NCI-H2081 treated with DMSO at 0.1 percent for 48 hours (cell line): Measurements from ENCODE around the gene NELL2.
"Not testable (repeated sequence)": the region's sequence is repeated elsewhere in the genome, so short reads cannot be mapped to it uniquely, and the experiment has no call there.

ENCODE experiments used
- DNase-seq: peaks from one replicate; lab custom pipeline; 2025; lab: John Stamatoyannopoulos, UW

NELL2 gene

DNA sequence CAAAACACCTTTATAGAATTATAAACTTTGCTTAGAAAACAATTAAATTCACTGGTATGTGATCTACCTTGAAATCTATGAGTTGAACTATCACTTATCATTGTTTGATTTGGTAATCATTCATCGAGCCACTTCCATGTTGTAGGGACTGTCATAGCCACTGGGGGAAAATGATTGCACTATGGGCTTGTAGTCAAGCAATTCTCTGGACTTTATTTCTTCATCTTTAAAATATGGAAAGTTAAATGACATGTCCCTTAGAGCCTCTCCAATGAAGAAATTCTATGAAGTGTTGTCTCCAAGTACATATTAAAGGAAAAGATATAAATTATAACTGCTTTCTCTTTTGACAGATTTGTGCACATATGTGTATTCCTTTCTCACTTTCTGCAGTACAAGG, 97.3 kb downstream of the NELL2 start:
- DNase-seq, result no peak

DNA sequence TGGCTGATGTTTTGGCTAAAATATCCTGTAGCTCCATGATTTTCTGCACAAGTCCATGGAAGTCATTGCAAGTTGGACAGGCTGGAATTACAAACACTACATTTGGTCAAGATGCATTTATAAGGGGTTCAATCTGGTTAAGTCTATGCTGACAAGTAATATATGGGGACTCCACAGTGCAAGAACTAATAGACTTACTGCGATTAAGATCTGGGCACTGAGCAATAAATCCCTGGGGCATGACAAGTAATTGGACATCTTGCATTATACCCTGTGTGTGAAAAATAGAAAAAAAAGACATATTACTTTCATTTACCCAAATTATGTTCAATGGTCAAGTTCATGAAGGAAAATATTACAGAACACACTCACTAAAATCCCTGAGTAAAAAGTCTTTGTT, 99.1 kb downstream of the NELL2 start:
- no peak for DNase-seq

DNA sequence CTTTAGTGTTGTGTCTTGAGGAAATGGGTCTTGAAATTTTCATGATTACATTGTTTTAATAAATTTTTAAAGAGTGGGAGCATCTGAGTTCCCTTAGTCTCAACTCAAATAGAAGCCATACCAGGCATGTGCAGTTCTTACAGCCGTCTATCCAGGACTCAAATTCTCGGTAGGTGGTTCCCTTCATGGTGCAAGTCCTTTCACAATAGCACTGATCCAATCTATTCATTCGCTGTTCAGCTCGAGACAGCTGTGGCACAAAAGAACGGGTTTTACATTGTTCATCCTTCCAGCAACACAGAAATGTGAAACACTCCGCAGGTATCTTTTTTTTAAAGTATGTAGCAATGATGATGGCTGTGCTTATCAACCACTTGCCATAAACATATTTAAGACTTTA, 100.2 kb downstream of the NELL2 start:
- no peak for DNase-seq

DNA sequence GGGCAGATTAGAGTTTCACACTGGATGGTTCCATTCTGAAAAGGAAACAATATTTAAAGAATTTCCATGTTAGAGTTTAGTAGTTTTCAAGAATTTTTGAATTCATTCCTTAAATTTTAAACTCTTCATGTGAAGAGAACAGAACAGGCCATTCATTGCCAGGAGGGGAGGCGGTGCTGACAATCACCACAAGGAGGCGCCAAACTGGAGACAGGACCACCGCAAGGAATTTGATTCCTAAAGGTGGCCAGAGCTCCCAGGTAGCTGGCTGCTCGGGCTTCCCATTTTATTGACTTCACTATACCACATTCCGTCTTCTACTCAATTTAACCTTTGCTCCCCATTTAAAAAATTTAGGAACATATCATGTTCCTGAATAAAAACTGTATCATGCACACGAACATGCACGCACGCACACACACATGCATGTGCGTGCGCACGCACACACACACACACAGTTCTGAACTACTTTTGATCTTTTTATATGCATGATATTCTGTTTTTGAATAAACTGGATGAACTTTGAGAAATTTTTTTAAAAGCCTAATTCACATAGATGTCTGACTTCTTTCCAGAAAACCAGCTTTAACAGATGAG, 101.2 kb downstream of the NELL2 start:
- no peak for DNase-seq

DNA sequence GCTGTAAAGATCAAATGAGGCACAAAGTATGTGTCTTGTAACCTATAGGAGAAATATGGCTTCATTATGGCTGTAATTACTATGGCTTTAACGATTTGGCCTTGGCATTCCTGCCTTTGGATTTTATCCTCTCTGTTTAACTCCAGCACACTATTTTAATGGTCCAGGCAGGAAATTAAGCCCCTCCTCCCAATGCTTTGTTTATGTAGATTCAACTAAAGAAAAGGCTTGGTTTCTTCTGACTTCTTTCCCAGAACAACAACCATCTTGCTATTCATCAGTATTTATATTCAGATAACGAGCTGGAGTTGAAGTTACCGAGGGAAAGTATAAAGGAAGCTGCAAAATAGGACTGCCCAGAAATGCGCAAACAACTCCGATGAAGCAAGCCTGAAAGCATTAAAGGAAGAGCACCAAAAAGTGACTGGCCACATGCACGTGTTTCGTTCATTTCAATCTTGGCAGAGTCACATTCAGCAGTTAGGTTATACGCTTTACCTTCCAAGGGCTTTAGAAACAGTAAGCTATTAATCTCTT, 104.6 kb downstream of the NELL2 start:
- no peak for DNase-seq

DNA sequence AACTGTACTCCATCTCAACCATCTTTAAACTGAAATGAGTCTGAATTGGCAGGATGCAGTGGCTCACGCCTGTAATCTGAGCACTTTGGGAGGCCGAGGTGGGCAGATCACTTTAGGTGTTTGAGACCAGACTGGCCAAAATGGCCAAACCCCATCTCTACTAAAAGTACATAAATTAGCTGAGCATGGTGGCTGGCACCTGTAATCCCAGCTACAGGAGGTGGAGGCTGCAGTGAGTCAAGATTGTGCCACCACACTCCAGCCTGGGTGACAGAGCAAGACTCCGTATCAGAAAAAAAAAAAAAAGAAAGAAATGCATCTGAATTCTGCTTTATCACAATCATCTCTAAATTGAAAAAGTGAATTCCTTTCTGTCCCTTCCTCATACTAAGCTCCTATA, 110.3 kb downstream of the NELL2 start:
- DNase-seq, result no peak

DNA sequence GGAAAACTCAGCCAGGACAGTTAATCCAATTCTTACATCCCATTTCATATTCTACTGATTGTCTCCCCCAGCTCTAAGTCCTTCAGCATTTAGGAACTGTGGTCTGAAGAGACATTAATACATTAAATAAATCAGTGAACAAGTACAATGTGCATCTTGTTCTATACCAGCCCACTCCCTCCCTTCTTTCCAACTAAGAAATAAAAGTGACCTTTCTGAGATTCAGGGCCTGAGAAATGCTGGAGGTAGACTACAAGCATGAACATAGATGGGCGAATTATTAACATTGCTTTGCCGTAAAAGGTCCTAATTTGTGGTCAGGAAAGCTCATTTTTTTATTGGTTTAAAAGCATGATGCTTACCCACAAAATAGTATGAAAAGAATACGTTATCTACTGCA, 113.1 kb downstream of the NELL2 start:
- no peak for DNase-seq

DNA sequence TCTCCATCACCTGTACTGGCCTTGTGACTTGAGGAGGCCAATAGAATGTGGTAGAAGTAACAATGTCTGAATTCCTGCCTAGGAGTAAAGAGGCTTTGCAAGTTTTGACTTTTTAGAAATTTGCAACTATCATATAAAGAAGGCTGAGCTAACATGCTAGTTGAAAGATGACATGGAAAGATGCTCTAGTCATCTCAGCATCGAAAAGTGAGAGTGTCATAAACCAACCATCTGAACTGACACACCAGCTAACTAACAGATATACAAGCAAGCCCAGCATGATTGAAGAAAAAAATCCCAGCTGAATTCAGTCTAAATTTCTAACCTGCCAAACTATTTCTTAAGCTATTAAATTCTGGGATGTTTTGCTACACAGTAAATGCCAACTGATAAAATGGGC, 116.8 kb downstream of the NELL2 start:
- no peak for DNase-seq

DNA sequence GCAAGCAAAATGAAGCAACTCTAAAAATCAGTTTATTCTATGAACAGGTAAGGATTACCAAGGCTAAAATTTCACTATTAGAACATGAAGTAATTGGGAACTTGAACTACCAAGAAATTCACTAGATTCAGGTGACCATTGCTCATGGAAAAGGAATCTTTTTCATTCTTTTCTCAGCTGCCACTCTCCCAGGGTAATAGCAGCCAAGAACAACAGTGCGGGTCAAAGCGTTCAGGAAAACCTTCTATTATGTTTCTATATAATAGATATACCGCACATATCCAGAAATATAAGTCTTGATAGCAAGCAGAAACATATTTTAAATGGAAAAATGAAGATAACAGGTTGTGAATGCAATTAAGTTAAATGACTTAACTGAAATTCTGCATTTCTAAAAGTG, 125.6 kb downstream of the NELL2 start:
- no peak for DNase-seq

DNA sequence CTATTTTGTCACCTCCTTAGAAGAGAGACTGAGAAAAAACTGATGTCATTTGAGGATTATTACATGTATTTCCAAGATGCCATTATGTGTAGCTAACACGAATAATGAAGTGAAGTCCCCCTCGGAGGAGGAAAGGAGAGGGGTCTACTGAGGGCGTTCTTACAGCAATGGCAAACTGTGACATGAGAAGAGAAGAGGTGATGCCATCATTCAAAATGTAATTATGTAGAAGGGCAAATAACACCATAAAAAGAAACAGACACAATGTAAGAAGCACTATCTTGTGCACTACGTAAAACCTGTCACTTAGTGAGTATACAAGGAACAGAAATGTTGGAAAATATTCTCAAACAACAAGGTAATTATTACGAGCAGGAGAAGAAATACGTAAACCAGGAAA, 126.5 kb downstream of the NELL2 start:
- no peak for DNase-seq

DNA sequence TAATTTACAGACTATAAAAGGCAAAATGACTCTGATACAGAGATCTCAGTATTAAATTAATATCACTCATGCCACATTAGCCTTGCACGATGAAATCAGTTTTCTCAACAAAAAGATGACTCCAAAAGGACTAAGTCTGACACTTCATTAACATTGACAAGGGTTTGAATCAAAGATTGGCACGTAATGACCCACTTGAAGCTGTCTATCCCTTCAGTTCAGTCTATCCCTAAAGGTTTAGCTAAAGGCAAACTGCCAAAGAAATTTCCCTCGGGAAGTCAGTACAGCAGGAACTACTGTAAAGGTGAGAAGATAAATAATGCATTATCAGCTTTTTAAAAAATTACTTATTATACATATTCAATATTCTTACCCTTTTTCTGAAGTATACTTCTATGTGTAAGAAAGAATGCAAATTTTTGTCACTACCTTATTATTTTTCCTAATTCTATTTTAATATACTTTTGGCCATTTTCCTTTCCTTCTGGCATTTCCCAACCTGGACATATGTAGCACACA, 127.1 kb downstream of the NELL2 start:
- no peak for DNase-seq

DNA sequence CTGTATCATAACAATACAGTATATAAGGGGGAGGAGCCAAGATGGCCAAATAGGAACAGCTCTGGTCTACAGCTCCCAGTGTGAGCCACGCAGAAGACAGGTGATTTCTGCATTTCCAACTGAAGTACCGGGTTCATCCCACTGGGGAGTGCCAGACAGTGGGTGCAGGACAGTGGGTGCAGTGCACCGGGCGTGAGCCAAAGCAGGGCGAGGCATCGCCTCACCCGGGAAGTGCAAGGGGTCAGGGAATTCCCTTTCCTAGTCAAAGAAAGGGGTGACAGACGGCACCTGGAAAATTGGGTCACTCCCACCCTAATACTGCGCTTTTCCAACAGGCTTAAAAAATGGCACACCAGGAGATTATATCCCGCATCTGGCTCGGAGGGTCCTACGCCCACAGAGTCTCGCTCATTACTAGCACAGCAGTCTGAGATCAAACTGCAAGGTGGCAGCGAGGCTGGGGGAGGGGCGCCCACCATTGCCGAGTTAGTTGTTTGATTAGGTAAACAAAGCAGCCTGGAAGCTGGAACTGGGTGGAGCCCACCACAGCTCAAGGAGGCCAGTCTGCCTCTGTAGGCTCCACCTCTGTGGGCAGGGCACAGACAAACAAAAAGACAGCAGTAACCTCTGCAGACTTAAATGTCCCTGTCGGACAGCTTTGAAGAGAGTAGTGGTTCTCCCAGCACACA, 134.7 kb downstream of the NELL2 start:
- DNase-seq, result not testable (repeated sequence)

DNA sequence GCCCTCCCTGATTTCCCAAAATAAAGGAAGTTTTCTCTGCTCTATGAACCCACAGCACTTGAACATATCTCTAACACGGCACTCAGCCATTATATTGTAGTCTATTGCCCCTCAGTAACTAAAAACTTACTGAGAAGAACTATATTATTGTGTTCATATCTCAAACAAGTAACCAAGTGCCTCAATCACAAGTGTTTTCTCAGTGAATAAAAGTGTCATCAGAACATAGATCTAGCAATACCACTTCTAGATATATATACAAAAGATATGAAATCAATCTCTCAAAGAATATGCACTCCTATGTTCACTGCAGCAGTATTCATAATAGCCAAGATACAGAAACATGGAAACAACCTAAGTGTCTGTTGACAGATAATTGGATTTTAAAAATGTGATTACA, 138.1 kb downstream of the NELL2 start:
- no peak for DNase-seq

DNA sequence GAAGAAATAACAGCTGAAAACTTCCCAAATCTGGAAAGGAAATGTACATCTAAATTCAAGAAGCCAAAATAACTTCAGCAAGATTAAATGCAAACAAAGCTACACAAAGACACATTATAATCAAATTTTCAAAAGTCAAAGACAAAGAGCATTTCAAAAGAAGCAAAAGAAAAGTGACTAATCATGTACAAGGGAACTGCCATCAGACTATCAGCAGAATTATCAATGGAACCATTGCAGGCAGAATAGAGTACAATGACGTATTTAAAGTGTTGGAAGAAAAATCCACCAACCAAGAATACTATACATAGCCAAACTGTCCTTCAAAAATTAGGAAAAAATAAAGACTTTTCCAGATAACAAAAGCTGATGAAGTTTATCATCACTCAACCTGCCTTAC, 147.5 kb downstream of the NELL2 start:
- DNase-seq, result no peak

DNA sequence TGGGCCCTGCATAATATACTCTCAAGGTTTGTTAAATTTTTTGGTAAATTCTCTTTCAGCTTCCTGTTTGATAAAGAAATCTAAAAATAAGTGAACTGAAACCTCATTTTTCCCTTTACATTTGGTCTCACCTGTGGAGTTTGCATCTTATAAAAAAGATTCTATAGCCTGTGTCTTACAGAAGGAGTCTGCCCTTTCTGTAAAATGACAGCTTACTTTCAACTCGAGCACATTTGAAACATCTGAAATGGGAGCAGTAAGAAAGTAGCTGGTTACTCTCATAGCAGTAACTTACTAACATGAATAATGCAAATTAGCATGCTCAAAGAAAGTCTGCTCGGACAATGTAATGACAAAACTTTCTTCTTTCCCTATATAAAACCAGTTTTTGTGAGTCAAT, 155.8 kb downstream of the NELL2 start:
- DNase-seq, result no peak

DNA sequence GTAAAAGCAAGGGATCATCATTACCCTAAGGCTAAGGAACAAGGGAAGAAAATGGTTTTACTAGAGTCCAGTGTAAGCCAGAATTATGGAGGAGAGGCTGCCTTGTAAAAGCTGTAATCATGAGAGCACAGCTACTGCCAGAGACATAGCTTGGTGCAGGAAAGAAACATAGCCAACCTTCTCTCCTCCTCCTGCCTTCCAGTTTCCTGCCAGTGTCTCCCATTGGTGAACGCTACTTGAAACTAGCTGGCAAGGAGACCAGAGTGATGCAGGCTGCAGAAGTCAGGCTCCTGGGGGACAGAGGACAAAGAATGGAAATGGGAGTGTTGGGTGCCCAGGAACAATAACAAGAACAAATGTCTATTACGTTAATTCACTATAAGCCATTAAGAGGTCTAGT, 158.5 kb downstream of the NELL2 start:
- no peak for DNase-seq

DNA sequence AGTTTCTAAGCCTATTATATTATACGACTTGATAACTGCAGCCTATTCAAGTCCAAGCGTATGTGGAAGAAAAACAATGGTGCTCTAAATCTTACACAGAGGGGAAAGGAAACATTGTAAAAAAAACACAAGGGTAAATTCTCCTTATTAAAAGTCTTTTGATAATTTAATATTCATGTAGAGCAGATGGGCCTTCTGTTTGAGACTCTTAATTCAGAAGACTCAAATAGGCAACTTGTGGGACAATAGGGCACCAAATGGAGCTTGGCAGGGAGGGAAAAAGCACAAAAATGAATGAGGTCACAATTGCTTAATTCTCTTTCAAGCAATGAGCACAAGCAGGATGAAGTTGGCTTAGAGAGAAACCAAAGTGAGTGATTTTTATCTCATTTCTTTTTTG, 159.4 kb downstream of the NELL2 start:
- DNase-seq, result no peak

DNA sequence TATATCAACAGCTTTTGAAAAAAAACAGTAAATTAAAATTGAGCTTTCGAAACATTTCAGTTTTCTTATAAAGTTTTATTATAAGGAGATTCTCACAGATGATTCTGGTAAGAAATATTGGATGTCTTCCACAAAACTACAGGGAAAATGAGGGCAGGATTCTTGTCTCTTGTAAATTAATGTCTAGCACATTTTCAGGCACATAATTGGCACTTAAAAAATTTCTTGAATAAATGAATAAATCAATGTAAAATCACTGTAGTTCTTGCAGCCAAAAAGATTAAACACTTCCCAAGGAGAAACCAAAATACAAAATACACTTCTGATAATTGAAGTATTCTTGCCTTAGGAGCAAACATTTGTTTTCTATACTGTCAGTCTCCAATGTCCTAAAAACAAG, 164.4 kb downstream of the NELL2 start:
- no peak for DNase-seq

DNA sequence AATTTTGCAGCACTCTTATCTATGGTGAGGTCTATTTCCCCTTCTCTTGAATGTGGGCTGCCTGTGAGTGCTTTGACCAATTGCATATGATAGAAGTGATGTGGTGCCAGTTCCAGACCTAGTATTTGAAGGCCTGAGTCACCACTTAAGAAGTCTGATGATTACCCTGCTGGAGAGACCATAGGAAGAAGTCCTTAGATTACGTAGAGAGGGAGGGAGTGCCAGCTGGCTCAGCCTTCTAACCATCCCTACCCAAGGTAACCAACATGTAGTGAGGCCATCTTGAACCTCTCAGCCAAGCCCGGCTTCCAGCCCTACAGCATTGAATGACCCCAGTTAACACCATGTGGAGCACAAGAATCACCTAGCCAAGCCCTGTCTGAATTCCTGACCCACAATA, 166.9 kb downstream of the NELL2 start:
- no peak for DNase-seq

DNA sequence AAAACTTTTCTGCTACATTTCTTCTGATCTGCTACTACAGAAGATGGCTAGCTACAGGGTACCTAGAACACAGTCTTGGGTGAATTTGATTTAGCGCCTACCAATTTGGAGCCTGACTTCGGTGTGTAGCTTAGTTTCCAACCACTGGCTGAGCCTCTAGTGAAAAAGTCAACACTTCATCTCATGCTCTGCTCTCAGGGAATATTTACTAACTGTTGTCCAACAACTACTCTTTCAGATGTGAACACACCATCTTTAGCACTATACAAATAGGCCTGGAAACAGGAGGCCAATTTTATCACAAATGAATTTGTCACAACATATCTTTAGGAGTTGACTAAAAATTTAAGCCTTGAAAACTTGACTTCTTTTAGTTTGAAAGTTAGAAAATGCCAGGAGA, 167.9 kb downstream of the NELL2 start:
- DNase-seq, result no peak

DNA sequence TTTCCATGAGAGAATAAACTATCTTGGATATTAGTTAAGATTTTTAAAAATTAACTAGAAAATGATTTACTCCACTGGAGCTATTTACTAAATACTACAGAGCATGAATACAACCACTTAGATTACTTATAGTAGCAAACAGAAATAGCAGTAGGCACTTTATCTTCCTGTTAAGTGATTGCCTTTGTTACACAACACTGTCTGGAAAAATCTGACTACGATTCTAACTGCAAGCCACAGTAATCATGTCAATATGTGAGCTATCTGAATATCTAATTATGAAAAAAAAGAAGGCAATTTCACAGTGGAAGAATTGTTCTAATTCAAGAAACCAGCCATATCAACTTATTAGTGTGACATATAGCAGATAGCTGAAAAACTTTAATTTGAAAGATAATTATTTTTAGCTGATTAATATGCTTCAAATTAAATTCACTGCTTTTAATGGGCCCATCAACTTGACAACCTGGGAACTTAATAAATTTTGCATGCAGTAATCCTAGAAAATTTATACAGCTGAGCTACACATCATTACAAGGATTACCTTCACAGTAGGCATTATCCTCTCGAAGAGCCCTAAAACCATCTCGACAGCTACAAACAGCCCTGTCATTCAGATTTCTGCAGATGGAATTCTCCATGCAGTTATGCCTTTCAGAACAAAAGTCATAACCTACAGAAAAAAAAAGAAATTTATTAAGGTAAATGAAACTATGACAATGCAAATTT, 172.8 kb downstream of the NELL2 start:
- no peak for DNase-seq

DNA sequence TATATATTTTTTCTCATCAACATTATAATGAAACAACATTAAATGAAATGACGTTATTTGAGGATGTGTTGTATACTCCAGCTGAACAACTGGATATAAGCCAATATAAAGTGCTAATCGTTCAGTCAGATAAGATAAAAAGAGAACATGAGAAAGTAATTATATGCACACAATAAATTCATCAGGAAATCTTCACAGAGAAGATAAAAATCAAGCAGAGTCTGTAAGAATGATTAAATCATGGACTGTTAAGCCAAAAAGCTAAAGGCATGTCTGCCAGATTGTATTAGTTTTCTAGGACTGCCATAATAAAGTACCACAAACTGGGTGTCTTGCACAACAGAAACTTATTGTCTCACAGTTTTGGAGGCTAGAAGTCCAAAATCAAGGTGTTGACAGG, 178.6 kb downstream of the NELL2 start:
- no peak for DNase-seq

DNA sequence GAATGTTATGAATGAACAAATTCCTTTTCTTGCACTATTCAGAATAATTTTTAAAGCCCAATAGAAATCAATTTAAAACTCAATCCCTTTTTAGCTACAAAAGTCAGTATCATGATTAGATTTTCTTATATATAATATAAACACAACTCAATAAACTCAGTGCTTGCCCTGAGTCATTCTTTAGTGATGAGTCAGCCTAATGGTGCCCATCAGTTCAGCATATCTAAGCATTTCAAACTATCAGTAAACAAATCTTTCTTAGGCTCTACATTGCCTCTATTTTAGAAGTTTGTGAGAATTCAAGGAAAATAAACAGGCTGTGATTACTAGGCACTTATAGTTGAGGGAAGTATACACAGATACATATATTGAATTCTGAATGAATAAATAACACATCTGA, 179.6 kb downstream of the NELL2 start:
- DNase-seq, result no peak
